Uterus (tissue), 2 donors: ENCODE data around the gene TNFRSF1A.

Experiments
- CTCF ChIP-seq, 4 experiments: fragments of 200-600 bp in 2 of 4; fragments of 450-650 bp in 2 of 4; sonication (generic) in 2 of 4; IDR thresholded peaks; one replicate each; pipeline ENCODE4 v1.5.1; 2016 to 2019; ENCODE audit warnings: antibody characterized with exemption in 4 of 4, mild to moderate bottlenecking in 2 of 4, moderate library complexity in 1 of 4
- POLR2A ChIP-seq, 2 donors: fragments of 450-650 bp; IDR thresholded peaks; one replicate each; pipeline ENCODE4 v1.6.1; 2016; ENCODE audit warnings: antibody characterized with exemption in 2 of 2, mild to moderate bottlenecking in 1 of 2, moderate library complexity in 1 of 2

- TF ChIP-seq POLR2A (IDR thresholded peaks at IDR 0.05) (no peak), CTCF (IDR thresholded peaks at IDR 0.05) (no peak)
Observed at GRCh38 chr12:6301721-6302120, 40.2 kb downstream of the TNFRSF1A start.
